ENCODE measurements around the gene IQGAP3. TPM values are rescaled to one million over a fixed set of nuclear protein-coding genes. Genes with fewer than 3 reads are reported as not detected.

Gene IQGAP3
- total RNA-seq, 1 donor from 2014 or later: 1.3 TPM

DNA sequence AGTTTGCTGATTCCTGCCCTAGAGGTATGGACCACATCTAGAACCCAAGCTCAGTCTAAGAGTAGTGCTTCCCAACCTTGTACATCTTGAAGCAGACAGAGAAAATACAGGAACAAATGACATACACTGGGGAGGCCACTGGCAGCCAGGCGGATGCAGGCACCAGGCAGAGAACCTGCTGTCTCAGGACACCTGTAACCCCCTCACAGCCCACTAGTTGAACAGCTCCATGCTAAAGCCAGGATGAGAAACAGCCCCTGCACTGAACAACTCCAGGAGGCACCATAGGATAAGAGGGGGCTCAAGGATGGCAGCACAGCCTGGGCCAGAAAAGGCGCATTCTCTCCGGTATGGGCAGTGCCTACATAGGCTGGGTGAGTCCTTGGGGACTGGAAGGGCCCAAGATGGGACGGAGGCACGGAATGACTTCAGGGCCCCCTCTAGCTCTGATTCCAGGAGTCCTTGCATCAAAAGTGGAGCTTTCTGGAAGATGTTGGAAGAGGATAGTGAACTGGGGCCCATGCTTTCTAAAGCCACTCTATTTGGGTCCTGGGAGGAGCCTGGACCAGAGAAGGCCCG, 87.8 kb downstream of the IQGAP3 start:
- H3K27me3 ChIP-seq: no peaks in the 10 kb centered on the region
- H3K4me1 ChIP-seq: peaks cover 42% of the 10 kb centered on the region
- intact Hi-C loops (cut with DNase I): no loop called here
- DNase-seq (no peak), ATAC-seq (no peak)
- H3K27ac ChIP-seq: no peak overlapping the region
- H3K4me3 ChIP-seq: no peak overlapping the region
- no peak for TF ChIP-seq CTCF (IDR thresholded peaks at IDR 0.05)
- H3K9me3 ChIP-seq: no peaks in the 10 kb centered on the region
- H3K36me3 ChIP-seq: peaks cover 39% of the 10 kb centered on the region

- ATAC-seq (no peak), DNase-seq (no peak)
- H3K9me3 ChIP-seq: no peaks in the 10 kb centered on the region
- H3K4me3 ChIP-seq: no peak overlapping the region
- no peak overlapping the region for H3K27ac ChIP-seq
- H3K27me3 ChIP-seq: no peaks in the 10 kb centered on the region
- H3K4me1 ChIP-seq: peaks cover 31% of the 10 kb centered on the region
- intact Hi-C loops (cut with DNase I): no loop called here
- TF ChIP-seq CTCF (IDR thresholded peaks at IDR 0.05): no peak
- H3K36me3 ChIP-seq: peaks cover 51% of the 10 kb centered on the region
Measured at GRCh38 chr1:156483397-156483796, 89.0 kb downstream of the IQGAP3 start.

DNA sequence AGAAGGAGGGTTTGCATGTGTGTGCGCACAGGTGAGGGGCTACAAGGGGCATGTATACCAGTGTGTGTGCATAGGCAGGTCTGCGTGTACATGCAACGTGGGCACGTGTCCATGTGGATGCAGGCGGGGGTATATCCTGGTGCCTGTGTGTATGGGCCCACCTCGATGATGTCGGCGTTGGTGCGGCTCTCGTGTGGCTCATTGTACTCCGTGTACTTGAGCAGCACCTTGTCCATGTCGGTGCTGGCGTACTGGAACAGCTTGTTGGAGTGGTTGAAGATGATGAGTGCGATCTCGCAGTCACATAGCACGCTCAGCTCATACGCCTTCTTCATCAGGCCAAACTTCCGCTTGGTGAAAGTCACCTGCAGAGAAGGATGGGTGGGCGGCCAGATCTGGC, 90.1 kb downstream of the IQGAP3 start:
- H3K36me3 ChIP-seq: peaks cover 62% of the 10 kb centered on the region
- no peaks in the 10 kb centered on the region for H3K9me3 ChIP-seq
- DNase-seq (no peak), ATAC-seq (no peak)
- H3K27me3 ChIP-seq: no peaks in the 10 kb centered on the region
- H3K4me1 ChIP-seq: peaks cover 23% of the 10 kb centered on the region
- intact Hi-C loops (cut with DNase I): no loop called here
- TF ChIP-seq CTCF (IDR thresholded peaks at IDR 0.05): no peak
- no peak overlapping the region for H3K27ac ChIP-seq
- H3K4me3 ChIP-seq: no peak overlapping the region

GRCh38 chr1:156481527-156481926, 90.8 kb downstream of the IQGAP3 start:
- intact Hi-C loops (cut with DNase I): no loop called here
- peaks cover 69% of the 10 kb centered on the region for H3K36me3 ChIP-seq
- TF ChIP-seq CTCF (IDR thresholded peaks at IDR 0.05): no peak
- H3K27ac ChIP-seq: peak overlapping the region; percentile 3
- H3K4me3 ChIP-seq: no peak overlapping the region
- ATAC-seq (no peak), DNase-seq (no peak)
- peaks cover 23% of the 10 kb centered on the region for H3K4me1 ChIP-seq
- H3K27me3 ChIP-seq: no peaks in the 10 kb centered on the region
- H3K9me3 ChIP-seq: no peaks in the 10 kb centered on the region

DNA sequence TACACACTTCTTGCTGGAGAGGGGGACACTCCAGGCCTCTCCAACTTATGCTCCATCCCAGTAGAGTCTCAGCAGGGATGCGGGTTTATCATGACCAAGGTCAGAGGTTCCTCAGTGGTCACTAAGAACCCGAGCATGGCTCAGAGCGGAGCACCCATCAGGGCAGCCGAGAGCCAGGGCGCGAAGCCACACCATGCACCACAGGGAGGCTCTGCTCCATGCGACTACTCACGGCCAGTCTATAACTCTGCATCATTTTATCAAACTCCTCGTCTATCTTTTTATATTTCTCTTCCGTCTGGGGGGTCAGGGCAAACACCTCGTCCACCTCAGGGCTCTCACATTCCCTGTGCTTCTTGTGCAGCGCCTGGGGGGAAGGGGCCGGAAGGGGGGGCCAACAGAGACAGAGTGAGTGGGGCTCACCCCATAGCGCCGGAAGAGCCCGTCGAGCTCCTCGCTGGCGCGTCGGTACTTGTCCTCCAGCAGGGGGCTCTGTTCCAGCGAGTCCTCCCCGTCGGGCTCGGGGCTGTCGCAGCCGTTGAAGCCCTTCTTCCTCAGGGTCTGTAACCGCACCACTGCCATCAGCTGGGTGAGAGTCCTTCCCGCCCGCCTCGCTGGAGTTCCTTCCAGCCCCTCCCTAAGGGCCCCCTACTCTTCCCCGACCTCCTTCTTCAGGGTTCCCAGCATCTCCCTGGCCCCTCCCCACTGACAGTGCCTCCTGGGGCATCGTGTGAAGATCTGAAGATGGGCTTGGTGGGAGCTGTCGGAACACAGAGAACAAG, 91.8 kb downstream of the IQGAP3 start:
- Histone ChIP-seq H3K4me1 (peaks cover 23% of the 10 kb centered on the region), H3K36me3 (peaks cover 79% of the 10 kb centered on the region), H3K9me3 (no peaks in the 10 kb centered on the region), H3K27me3 (no peaks in the 10 kb centered on the region), H3K27ac (no peak overlapping the region), H3K4me3 (no peak overlapping the region)
- intact Hi-C loops (cut with DNase I): no loop called here
- peak; percentile 84 for ATAC-seq
- DNase-seq: peak; percentile 80
- peak; percentile 71 for TF ChIP-seq CTCF (IDR thresholded peaks at IDR 0.05)

All from upper lobe of right lung (tissue), 1 donor.